GM12878 (cell line): Measurements from ENCODE around the gene RAB22A. TPM values are rescaled to one million over a fixed set of nuclear protein-coding genes. Genes with fewer than 3 reads are reported as not detected.

ENCODE experiments used
- ATAC-seq: fragments of 200-7000 bp; cut with Tn5 transposase; 3 replicates; pipeline ENCODE4 v1.9.1; 2020; ENCODE audit warnings: mild to moderate bottlenecking, moderate library complexity
- BruUV-seq: library from RNA; stranded (reverse); fragments of 400-500 nt; replicated peaks from 2 replicates; lab custom pipeline; 2021; lab: Mats Ljungman, UMichigan
- CTCF ChIA-PET: fragments of 300-600 bp; sonication (Branson Sonifier 250); formaldehyde crosslinking; extraction: SDS; loops from one replicate; lab custom pipeline; 2021; ENCODE audit warnings: inconsistent platforms; lab: Yijun Ruan, JAX
- POLR2A ChIA-PET: fragments of 350-600 bp; formaldehyde crosslinking; extraction: SDS; loops from one replicate; lab custom pipeline; 2021; ENCODE audit warnings: inconsistent platforms; lab: Charles Lee
- RAD21 ChIA-PET: fragments of 300-600 bp; sonication (Branson Sonifier 250); formaldehyde crosslinking; loops from one replicate; lab custom pipeline; 2023; ENCODE audit warnings: antibody characterized with exemption; ENCODE audit not compliant: unreplicated experiment; lab: Charles Lee
- SMC1A ChIA-PET: fragments of 300-600 bp; sonication (Branson Sonifier 250); formaldehyde crosslinking; loops from one replicate; lab custom pipeline; 2023; ENCODE audit not compliant: unreplicated experiment, uncharacterized antibody; lab: Charles Lee
- DNase-seq: peaks from one replicate; pipeline ENCODE4 v3.0.0-alpha.2; 2011; ENCODE audit warnings: low read depth, low spot score
- FAIRE-seq: peaks from 3 replicates; lab custom pipeline; 2011; peaks lifted over from hg19 to GRCh38; lab: Jason Lieb, UNC
- H2AFZ ChIP-seq: 2 replicates; pipeline ENCODE4 v1.6.0; 2011; ENCODE audit warnings: low read depth, low read length, control low read depth; ENCODE audit not compliant: control insufficient read depth
- H3K27ac ChIP-seq: 2 replicates; pipeline ENCODE4 v1.5.1; 2011; ENCODE audit warnings: control low read depth; ENCODE audit not compliant: control insufficient read depth, insufficient read depth
- H3K27me3 ChIP-seq, 2 experiments: replicated peaks in 1 of 2; 2 replicates each; pipeline versions ENCODE4 v1.6.0 to v1.6.1; 2011; ENCODE audit warnings: low read length in 1 of 2; ENCODE audit not compliant: control insufficient read depth in 2 of 2, insufficient read depth in 2 of 2
- H3K36me3 ChIP-seq, 2 experiments: 2 replicates each; pipeline ENCODE4 v1.5.1; 2011; ENCODE audit warnings: low read length in 1 of 2; ENCODE audit not compliant: control insufficient read depth in 2 of 2, insufficient read depth in 2 of 2
- H3K4me1 ChIP-seq: 2 replicates; pipeline ENCODE4 v1.6.1; 2011; ENCODE audit warnings: mild to moderate bottlenecking, low read length, moderate library complexity, mixed read lengths; ENCODE audit not compliant: control insufficient read depth, insufficient read depth
- H3K4me2 ChIP-seq: 2 replicates; pipeline ENCODE4 v1.6.0; 2011; ENCODE audit warnings: control low read depth; ENCODE audit not compliant: control insufficient read depth, insufficient read depth
- H3K4me3 ChIP-seq: fragments of 200-600 bp; sonication (generic); 2 replicates; pipeline ENCODE4 v1.5.1; 2016
- H3K79me2 ChIP-seq: 2 replicates; pipeline ENCODE4 v1.6.0; 2011; ENCODE audit warnings: low read length; ENCODE audit not compliant: control insufficient read depth, insufficient read depth
- H3K9ac ChIP-seq: 2 replicates; pipeline ENCODE4 v1.8.0; 2011; ENCODE audit warnings: low read length, control low read depth, mixed read lengths; ENCODE audit not compliant: control insufficient read depth, insufficient read depth
- H3K9me3 ChIP-seq: replicated peaks from 3 replicates; pipeline ENCODE4 v1.5.1; 2011; ENCODE audit warnings: mild to moderate bottlenecking, low read length; ENCODE audit not compliant: control insufficient read depth, insufficient read depth
- H4K20me1 ChIP-seq: 2 replicates; pipeline ENCODE4 v1.6.0; 2011; ENCODE audit not compliant: control insufficient read depth, insufficient read depth
- ASH2L ChIP-seq: fragments of 300-600, 200-600 bp; sonication (generic); IDR thresholded peaks from 2 replicates; pipeline ENCODE4 v1.6.1; 2017; ENCODE audit warnings: low read depth, mild to moderate bottlenecking, borderline replicate concordance
- BCLAF1 ChIP-seq: fragments of 450-650 bp; IDR thresholded peaks from 2 replicates; pipeline ENCODE4 v1.6.1; 2017; ENCODE audit warnings: antibody characterized with exemption, mild to moderate bottlenecking, moderate library complexity
- CBFB ChIP-seq: IDR thresholded peaks from 2 replicates; pipeline ENCODE4 v1.6.1; 2016; ENCODE audit warnings: antibody characterized with exemption, low read depth
- EED ChIP-seq: sonication (generic); IDR thresholded peaks from 2 replicates; pipeline ENCODE4 v1.6.1; 2016; ENCODE audit warnings: antibody characterized with exemption, low read depth
- GABPA ChIP-seq: IDR thresholded peaks from 2 replicates; pipeline ENCODE4 v1.6.1; 2014; ENCODE audit warnings: antibody characterized with exemption, low read depth, mild to moderate bottlenecking, inconsistent platforms
- HDAC6 ChIP-seq: fragments of 200-600 bp; sonication (generic); IDR thresholded peaks from one replicate; pipeline ENCODE4 v1.8.0; 2017; ENCODE audit warnings: antibody characterized with exemption; ENCODE audit not compliant: unreplicated experiment
- IKZF1 ChIP-seq: fragments of 450-650 bp; conservative IDR thresholded peaks from 2 replicates; pipeline ENCODE4 v1.6.1; 2017; ENCODE audit warnings: antibody characterized with exemption, mild to moderate bottlenecking
- JUND ChIP-seq: IDR thresholded peaks from 2 replicates; pipeline ENCODE4 v1.6.1; 2012; ENCODE audit warnings: low read depth, mild to moderate bottlenecking, low read length, improper control_type of control experiment, moderate library complexity
- KAT2A ChIP-seq: conservative IDR thresholded peaks from 2 replicates; pipeline ENCODE4 v1.6.1; 2011; ENCODE audit warnings: low read depth, low read length; ENCODE audit not compliant: control insufficient read depth
- LARP7 ChIP-seq: fragments of 450-650 bp; IDR thresholded peaks from 2 replicates; pipeline ENCODE4 v1.6.1; 2017; ENCODE audit warnings: mild to moderate bottlenecking
- NFIC ChIP-seq: IDR thresholded peaks from 2 replicates; pipeline ENCODE4 v1.6.1; 2012; ENCODE audit warnings: low read depth, mild to moderate bottlenecking, inconsistent platforms, low read length, moderate library complexity
- POLR2AphosphoS2 ChIP-seq: IDR thresholded peaks from 2 replicates; pipeline ENCODE4 v1.6.1; 2011; ENCODE audit warnings: low read depth, mild to moderate bottlenecking, low read length, improper control_type of control experiment, moderate library complexity
- TBL1XR1 ChIP-seq: IDR thresholded peaks from 2 replicates; pipeline ENCODE4 v1.6.1; 2012; ENCODE audit warnings: low read depth, low read length, improper control_type of control experiment
- USF1 ChIP-seq: IDR thresholded peaks from 2 replicates; pipeline ENCODE4 v1.6.1; 2011; ENCODE audit warnings: borderline replicate concordance, low read depth, mild to moderate bottlenecking, moderate library complexity, mixed read lengths, low read length; ENCODE audit not compliant: insufficient read depth; ENCODE audit errors: extremely low read length
- USF2 ChIP-seq: IDR thresholded peaks from 2 replicates; pipeline ENCODE4 v1.6.1; 2011; ENCODE audit warnings: low read depth, low read length, improper control_type of control experiment, borderline replicate concordance
- ZNF384 ChIP-seq: IDR thresholded peaks from 2 replicates; pipeline ENCODE4 v1.6.1; 2012; ENCODE audit warnings: low read depth, mild to moderate bottlenecking, low read length, improper control_type of control experiment, borderline replicate concordance
- WGBS: methylation state at CpG from one replicate; pipeline ENCODE4 v1.1.6; 2016; ENCODE audit warnings: low lambda C conversion rate; ENCODE audit not compliant: insufficient replicate concordance, insufficient coverage; ENCODE audit errors: missing lambda C conversion rate; 5-methylcytosine and 5-hydroxymethylcytosine counted together
- in situ Hi-C: fragments of 300-500 bp; cut with MboI; formaldehyde crosslinking; loops from 9 replicates; pipeline ENCODE4 v1.14.3; 2018; ENCODE audit warnings: mixed read lengths
- intact Hi-C: fragments of 100-400 bp; cut with micrococcal nuclease; formaldehyde crosslinking; loops from one replicate; pipeline ENCODE4 v1.14.2; 2022; ENCODE audit not compliant: unreplicated experiment
- polyA plus RNA-seq, 11 experiments: library from polyadenylated mRNA; depleted of rRNA in 4 of 11; unstranded in 6 of 11; stranded (reverse) in 5 of 11; fragments of >200 nt; fragmentation: Nextera tagmentation in 4 of 11; fragmentation: Illumina TruSeq in 1 of 11; extraction: Ambion mirVana in 4 of 11; extraction: Trizol in 1 of 11; gene quantifications; 1 replicate in 1 of 11; 2 replicates in 10 of 11; pipeline versions ENCODE4 v1.2.1 to v1.2.3, GENCODE V29; 2011 to 2016; ENCODE audit warnings: inconsistent platforms in 2 of 11, missing spikeins in 2 of 11, low read depth in 1 of 11
- total RNA-seq, 4 experiments: library from RNA; depleted of rRNA in 3 of 4; stranded (reverse); fragments of >200 nt in 3 of 4; fragmentation: Illumina TruSeq in 1 of 4; extraction: Trizol in 1 of 4; gene quantifications; 2 replicates each; pipeline versions ENCODE4 v1.2.1 to v1.2.3, GENCODE V29; 2013 to 2021
- TF ChIP-seq, protein P1 (sequence below): fragments of 450-650 bp; IDR thresholded peaks from 2 replicates; pipeline ENCODE4 v1.6.1; 2017; ENCODE audit warnings: low read depth, mild to moderate bottlenecking, moderate library complexity

The RAB22A gene
- total and polyA plus RNA-seq, 10 of the 15 experiments (the other 5 are each of a cell fraction or from before 2014, with no cell fraction given), result 2.7 to 12.0 (median 10.0) TPM

DNA sequence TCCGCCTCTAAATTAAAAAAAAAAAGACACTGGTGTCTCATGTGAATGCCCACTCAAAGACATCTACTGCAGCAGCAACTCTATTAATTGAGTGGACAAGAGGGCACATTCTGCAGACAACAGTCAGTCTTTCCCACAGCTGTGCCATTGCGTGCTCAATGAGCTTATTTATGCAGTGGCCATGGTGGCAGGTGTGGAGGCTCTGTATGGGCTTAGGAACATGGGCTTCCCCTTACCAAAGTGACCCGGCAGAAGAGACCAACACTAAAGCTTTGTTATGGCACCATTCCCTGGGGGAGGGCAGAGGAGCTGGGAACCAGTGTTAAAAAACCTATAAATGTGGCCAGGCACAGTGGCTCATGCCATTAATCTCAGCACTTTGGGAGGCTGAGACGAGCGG lies 75.3 kb downstream of the RAB22A start:
- ChIA-PET POLR2A (no interaction called here), RAD21 (no interaction called here), SMC1A (interaction anchor here (0.7 kb wide), 1 partner anchor 88 kb away, joined by 3 read pairs; no protein-coding TSS in a partner anchor), CTCF (no interaction called here)
- no TSS peak for BruUV-seq
- Histone ChIP-seq H2AFZ (no peak overlapping the region), H3K36me3 (no peaks in the 10 kb centered on the region), H3K4me1 (peaks cover under 1% of the 10 kb centered on the region; the same call in 1 of the 2 replicates), H3K27ac (no peak overlapping the region), H4K20me1 (no peaks in the 10 kb centered on the region), H3K4me3 (no peak overlapping the region), H3K9ac (no peak overlapping the region), H3K79me2 (peaks cover 8% of the 10 kb centered on the region), H3K9me3 (peaks cover 10% of the 10 kb centered on the region), H3K27me3 (no peaks in the 10 kb centered on the region), H3K4me2 (no peak overlapping the region)
- no peak for TF ChIP-seq HDAC6
- TF ChIP-seq POLR2AphosphoS2, result no peak
- TF ChIP-seq KAT2A, result no peak
- TF ChIP-seq CBFB, result no peak
- no peak for TF ChIP-seq EED
- TF ChIP-seq ASH2L, result no peak
- no peak for TF ChIP-seq IKZF1
- TF ChIP-seq, protein P1, sequence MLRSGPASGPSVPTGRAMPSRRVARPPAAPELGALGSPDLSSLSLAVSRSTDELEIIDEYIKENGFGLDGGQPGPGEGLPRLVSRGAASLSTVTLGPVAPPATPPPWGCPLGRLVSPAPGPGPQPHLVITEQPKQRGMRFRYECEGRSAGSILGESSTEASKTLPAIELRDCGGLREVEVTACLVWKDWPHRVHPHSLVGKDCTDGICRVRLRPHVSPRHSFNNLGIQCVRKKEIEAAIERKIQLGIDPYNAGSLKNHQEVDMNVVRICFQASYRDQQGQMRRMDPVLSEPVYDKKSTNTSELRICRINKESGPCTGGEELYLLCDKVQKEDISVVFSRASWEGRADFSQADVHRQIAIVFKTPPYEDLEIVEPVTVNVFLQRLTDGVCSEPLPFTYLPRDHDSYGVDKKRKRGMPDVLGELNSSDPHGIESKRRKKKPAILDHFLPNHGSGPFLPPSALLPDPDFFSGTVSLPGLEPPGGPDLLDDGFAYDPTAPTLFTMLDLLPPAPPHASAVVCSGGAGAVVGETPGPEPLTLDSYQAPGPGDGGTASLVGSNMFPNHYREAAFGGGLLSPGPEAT, result no peak
- TF ChIP-seq NFIC, result no peak
- no peak for TF ChIP-seq ZNF384
- TF ChIP-seq BCLAF1, result no peak
- TF ChIP-seq USF2, result no peak
- TF ChIP-seq GABPA, result no peak
- TF ChIP-seq USF1, result no peak
- no peak for TF ChIP-seq LARP7
- TF ChIP-seq TBL1XR1, result no peak
- TF ChIP-seq JUND, result no peak
- 75% methylated on average over 5 of the region's 5 CpGs for WGBS
- no peak for DNase-seq
- no peak for ATAC-seq
- intact Hi-C loops, result loop anchor here (5.0 kb wide), 1 partner anchor 78 kb away; the partner anchor contains the start of gene RAB22A
- in situ Hi-C loops, result no loop called here
- no peak for FAIRE-seq
